Activated T-helper 1 cell treated with anti-CD3 and anti-CD28 coated beads, Interleukin-12 subunit alpha, Interleukin-12 subunit beta, Interleukin-2, Interleukin-4 antibody, amounts not matched to agents 30 ng/mL and 10 ng/mL and 1 ng/mL, durations not matched to agents 14 hours and 24 hours and 36 hours (primary cell): ENCODE data around the gene SERPINB10. TPM values are rescaled to one million over a fixed set of nuclear protein-coding genes. Genes with fewer than 3 reads are reported as not detected.

Experiments
- DNase-seq: peaks from one replicate; pipeline ENCODE4 v3.0.0; 2021; ENCODE audit warnings: low spot score
- H3K27ac Mint-ChIP-seq: one replicate; pipeline ENCODE4 v1.8.0; 2021; ENCODE audit warnings: mild to moderate bottlenecking, mixed read lengths
- H3K27me3 Mint-ChIP-seq: one replicate; pipeline ENCODE4 v1.8.0; 2022; ENCODE audit warnings: mild to moderate bottlenecking, moderate library complexity, mixed read lengths; ENCODE audit not compliant: insufficient read depth
- H3K36me3 Mint-ChIP-seq: one replicate; pipeline ENCODE4 v1.8.0; 2021; ENCODE audit warnings: low read depth, mixed read lengths
- H3K4me1 Mint-ChIP-seq: one replicate; pipeline ENCODE4 v1.8.0; 2021; ENCODE audit warnings: low read depth, mixed read lengths
- H3K4me3 Mint-ChIP-seq: one replicate; pipeline ENCODE4 v1.8.0; 2021; ENCODE audit warnings: mild to moderate bottlenecking, moderate library complexity, mixed read lengths
- H3K9me3 Mint-ChIP-seq: one replicate; pipeline ENCODE4 v1.8.0; 2021; ENCODE audit warnings: mixed read lengths
- intact Hi-C: fragments of 100-400 bp; cut with micrococcal nuclease; formaldehyde crosslinking; loops from one replicate; pipeline ENCODE4 v1.15.1; 2024
- total RNA-seq: library from RNA; stranded (reverse); gene quantifications from 2 replicates; pipeline ENCODE4 v1.2.3, GENCODE V29; 2022

The SERPINB10 gene
- total RNA-seq, 1 donor from 2014 or later = not detected

DNA sequence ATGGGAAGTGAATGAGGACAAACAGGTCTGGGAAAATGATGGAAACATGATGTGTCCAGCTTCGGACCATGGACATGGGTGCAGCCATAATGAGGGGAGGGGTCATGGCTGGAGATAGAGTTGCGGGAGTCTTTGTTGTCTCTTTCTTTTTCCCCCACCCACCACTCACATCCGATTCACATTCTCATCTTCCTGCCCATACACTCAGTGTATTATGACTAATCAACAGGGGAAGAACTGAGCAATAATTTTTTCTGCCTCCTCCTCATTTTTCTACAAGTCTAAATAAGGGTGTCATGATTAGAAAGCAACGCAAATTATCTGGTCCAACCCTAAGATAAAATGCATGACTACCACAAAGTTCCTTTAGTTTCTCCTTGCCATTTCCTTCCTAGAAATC, 25.9 kb upstream of the SERPINB10 start:
- Mint-ChIP-seq H3K4me1 (no peaks in the 10 kb centered on the region), H3K4me3 (no peak overlapping the region), H3K27ac (no peak overlapping the region), H3K36me3 (no peaks in the 10 kb centered on the region), H3K9me3 (no peaks in the 10 kb centered on the region), H3K27me3 (peaks cover 16% of the 10 kb centered on the region)
- intact Hi-C loops = no loop called here
- DNase-seq = no peak

DNA sequence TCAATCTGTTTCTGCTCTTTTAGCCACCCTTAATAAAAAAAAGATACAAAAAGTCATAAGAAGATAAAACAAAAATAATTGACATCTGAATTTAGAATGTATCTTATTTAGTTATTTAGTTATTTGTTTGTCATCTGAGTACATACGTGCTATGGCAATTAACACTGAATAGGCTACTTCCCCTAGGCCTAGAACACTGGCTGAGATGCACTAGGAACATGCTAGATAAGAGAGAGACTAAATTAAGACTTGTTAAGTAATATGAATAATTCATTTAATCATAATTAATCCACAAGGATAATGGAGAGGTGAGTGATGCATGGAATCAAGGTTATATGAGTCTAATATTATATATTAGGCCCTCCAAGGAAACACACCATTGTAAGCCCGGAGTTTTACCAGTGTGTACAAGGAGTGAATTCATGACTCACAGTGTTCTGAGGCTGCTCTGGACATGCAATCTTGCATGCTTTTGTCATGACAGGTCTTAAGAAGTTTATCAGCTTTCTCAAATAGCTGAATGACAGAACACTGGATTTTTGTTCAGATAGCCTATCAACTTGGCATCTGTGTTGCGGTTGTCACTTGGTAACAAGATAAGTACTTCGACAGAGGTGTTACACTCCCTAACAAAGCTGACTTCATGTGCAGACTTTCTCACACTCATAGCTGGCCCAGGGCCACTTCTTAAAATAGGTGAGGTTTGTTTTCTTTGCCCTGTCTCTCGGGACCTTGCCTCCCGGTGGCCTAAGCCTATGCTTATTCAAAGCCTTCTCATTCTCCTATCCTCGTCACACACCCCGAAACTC, 25.2 kb upstream of the SERPINB10 start:
- Mint-ChIP-seq H3K27ac (no peak overlapping the region), H3K4me3 (no peak overlapping the region), H3K9me3 (no peaks in the 10 kb centered on the region), H3K36me3 (no peaks in the 10 kb centered on the region), H3K27me3 (peaks cover 16% of the 10 kb centered on the region), H3K4me1 (no peaks in the 10 kb centered on the region)
- intact Hi-C loops = no loop called here
- DNase-seq = no peak

- Mint-ChIP-seq H3K4me1 (no peaks in the 10 kb centered on the region), H3K27me3 (peaks cover 9% of the 10 kb centered on the region), H3K36me3 (no peaks in the 10 kb centered on the region), H3K27ac (no peak overlapping the region), H3K9me3 (no peaks in the 10 kb centered on the region), H3K4me3 (no peak overlapping the region)
- intact Hi-C loops = no loop called here
- no peak for DNase-seq
Observed at GRCh38 chr18:63883617-63884016, 24.1 kb upstream of the SERPINB10 start.

GRCh38 chr18:63887424-63887823, 20.3 kb upstream of the SERPINB10 start, which contains the start of gene SERPINB2:
Gene SERPINB2 (plus strand): TSS chr18:63887705. CDS start chr18:63891445, 3,740 bp downstream.
- H3K4me3 Mint-ChIP-seq = no peak within 1 kb of the TSS
- no peaks in the 10 kb centered on the region for H3K36me3 Mint-ChIP-seq
- DNase-seq = no peak
- H3K4me1 Mint-ChIP-seq = no peaks in the 10 kb centered on the region
- H3K9me3 Mint-ChIP-seq = no peaks in the 10 kb centered on the region
- peaks cover 6% of the 10 kb centered on the region for H3K27me3 Mint-ChIP-seq
- intact Hi-C loops = loop anchor here (2.0 kb wide), 1 partner anchor 63 kb away; no protein-coding TSS in a partner anchor
- no peak within 1 kb of the TSS for H3K27ac Mint-ChIP-seq

- H3K27ac Mint-ChIP-seq = no peak overlapping the region
- peaks cover 6% of the 10 kb centered on the region for H3K27me3 Mint-ChIP-seq
- H3K4me1 Mint-ChIP-seq = no peaks in the 10 kb centered on the region
- intact Hi-C loops = no loop called here
- no peak for DNase-seq
- no peaks in the 10 kb centered on the region for H3K9me3 Mint-ChIP-seq
- H3K36me3 Mint-ChIP-seq = no peaks in the 10 kb centered on the region
- H3K4me3 Mint-ChIP-seq = no peak overlapping the region
Observed at GRCh38 chr18:63888470-63889190, 19.1 kb upstream of the SERPINB10 start.

DNA sequence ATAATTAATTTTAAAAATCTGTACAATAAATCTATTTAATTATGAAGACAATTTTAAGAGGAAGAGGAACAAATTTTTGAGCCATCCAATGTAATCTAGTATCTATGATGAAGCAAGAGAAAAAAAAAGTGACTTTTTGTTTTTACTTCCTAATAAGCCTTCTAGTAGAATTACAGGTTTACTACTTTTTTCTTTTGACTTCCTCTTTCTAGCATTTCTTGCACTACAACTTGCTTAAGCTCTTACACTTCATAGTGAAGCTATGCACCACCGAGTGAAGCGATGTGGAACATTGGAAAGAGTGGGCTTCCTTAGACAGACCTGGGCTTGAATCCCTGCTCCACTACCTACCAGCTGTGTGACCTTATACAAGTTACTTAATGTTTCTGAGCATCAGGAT, 18.1 kb upstream of the SERPINB10 start:
- no peak overlapping the region for H3K27ac Mint-ChIP-seq
- H3K36me3 Mint-ChIP-seq = no peaks in the 10 kb centered on the region
- DNase-seq = no peak
- intact Hi-C loops = no loop called here
- H3K4me3 Mint-ChIP-seq = no peak overlapping the region
- no peaks in the 10 kb centered on the region for H3K9me3 Mint-ChIP-seq
- peaks cover 2% of the 10 kb centered on the region for H3K27me3 Mint-ChIP-seq
- H3K4me1 Mint-ChIP-seq = no peaks in the 10 kb centered on the region

GRCh38 chr18:63890237-63890949, 17.4 kb upstream of the SERPINB10 start:
- Mint-ChIP-seq H3K36me3 (no peaks in the 10 kb centered on the region), H3K4me1 (no peaks in the 10 kb centered on the region), H3K9me3 (no peaks in the 10 kb centered on the region), H3K27ac (no peak overlapping the region), H3K27me3 (no peaks in the 10 kb centered on the region), H3K4me3 (no peak overlapping the region)
- DNase-seq = no peak
- intact Hi-C loops = no loop called here

DNA sequence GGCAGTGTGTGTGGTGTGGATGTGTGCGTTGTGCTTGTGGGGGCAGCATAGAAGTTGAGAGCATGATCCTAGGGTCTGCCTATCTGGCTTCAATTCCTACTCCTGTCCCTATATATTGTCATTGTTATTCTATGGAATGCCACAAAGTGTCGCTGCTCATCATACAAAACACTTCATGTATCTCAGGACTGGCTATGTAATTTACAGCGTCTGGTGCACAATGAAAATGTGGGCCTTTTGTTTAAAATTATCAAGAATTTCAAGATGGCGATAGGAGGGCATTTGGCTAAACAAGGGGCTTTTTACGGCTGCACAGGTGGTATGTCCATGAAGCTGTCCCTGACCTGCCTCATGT, 16.8 kb upstream of the SERPINB10 start:
- Mint-ChIP-seq H3K36me3 (no peaks in the 10 kb centered on the region), H3K4me1 (no peaks in the 10 kb centered on the region)
- intact Hi-C loops = loop anchor here (1.0 kb wide), 2 partner anchors 45 to 88 kb away; no protein-coding TSS in a partner anchor

GRCh38 chr18:63892566-63892965, 15.2 kb upstream of the SERPINB10 start:
- Mint-ChIP-seq H3K27ac (no peak overlapping the region), H3K4me1 (no peaks in the 10 kb centered on the region), H3K27me3 (no peaks in the 10 kb centered on the region), H3K4me3 (no peak overlapping the region), H3K36me3 (no peaks in the 10 kb centered on the region), H3K9me3 (no peaks in the 10 kb centered on the region)
- DNase-seq = no peak
- intact Hi-C loops = no loop called here

More for the DNA sequence above, 16.8 kb upstream of the SERPINB10 start:
- Mint-ChIP-seq H3K9me3 (no peaks in the 10 kb centered on the region), H3K4me3 (no peak overlapping the region), H3K27me3 (no peaks in the 10 kb centered on the region), H3K27ac (no peak overlapping the region)
- no peak for DNase-seq

GRCh38 chr18:63894106-63894772, 13.5 kb upstream of the SERPINB10 start:
- Mint-ChIP-seq H3K27ac (no peak overlapping the region), H3K9me3 (no peaks in the 10 kb centered on the region), H3K27me3 (peaks cover 2% of the 10 kb centered on the region), H3K4me3 (no peak overlapping the region), H3K4me1 (no peaks in the 10 kb centered on the region), H3K36me3 (no peaks in the 10 kb centered on the region)
- intact Hi-C loops = no loop called here
- no peak for DNase-seq

GRCh38 chr18:63895190-63895589, 12.6 kb upstream of the SERPINB10 start:
- intact Hi-C loops = no loop called here
- H3K36me3 Mint-ChIP-seq = no peaks in the 10 kb centered on the region
- H3K9me3 Mint-ChIP-seq = no peaks in the 10 kb centered on the region
- H3K27ac Mint-ChIP-seq = no peak overlapping the region
- DNase-seq = no peak
- no peak overlapping the region for H3K4me3 Mint-ChIP-seq
- no peaks in the 10 kb centered on the region for H3K4me1 Mint-ChIP-seq
- peaks cover 2% of the 10 kb centered on the region for H3K27me3 Mint-ChIP-seq

GRCh38 chr18:63897072-63897471, 10.7 kb upstream of the SERPINB10 start:
- intact Hi-C loops = no loop called here
- Mint-ChIP-seq H3K4me1 (no peaks in the 10 kb centered on the region), H3K27me3 (peaks cover 8% of the 10 kb centered on the region), H3K27ac (no peak overlapping the region), H3K9me3 (no peaks in the 10 kb centered on the region), H3K4me3 (no peak overlapping the region), H3K36me3 (no peaks in the 10 kb centered on the region)
- no peak for DNase-seq
